ENCODE results near the gene CRYBG3.

Gene CRYBG3

DNA sequence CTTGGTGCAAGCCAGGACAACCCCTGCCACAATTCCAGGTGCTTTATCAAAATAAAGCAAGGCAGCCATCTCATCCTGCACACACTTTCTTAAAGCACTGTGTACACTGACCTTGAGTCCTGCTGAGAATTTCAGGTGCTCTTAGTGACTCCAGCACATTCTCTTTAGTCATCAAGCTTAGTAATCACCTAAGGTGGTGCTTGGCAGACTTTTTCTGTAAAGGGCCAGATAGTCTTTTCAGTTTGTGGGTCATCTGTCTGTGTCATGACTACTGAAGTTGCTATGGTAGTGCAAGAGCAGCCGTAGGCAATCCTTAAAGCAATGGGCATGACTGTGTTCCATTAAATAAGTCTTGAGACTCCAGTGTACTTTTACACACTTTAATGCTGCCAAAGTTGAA, 114.0 kb downstream of the CRYBG3 start:
- no peak for FAIRE-seq
- no peak for DNase-seq (ENCODE audit: extremely low spot score, insufficient read length, low read depth)

DNA sequence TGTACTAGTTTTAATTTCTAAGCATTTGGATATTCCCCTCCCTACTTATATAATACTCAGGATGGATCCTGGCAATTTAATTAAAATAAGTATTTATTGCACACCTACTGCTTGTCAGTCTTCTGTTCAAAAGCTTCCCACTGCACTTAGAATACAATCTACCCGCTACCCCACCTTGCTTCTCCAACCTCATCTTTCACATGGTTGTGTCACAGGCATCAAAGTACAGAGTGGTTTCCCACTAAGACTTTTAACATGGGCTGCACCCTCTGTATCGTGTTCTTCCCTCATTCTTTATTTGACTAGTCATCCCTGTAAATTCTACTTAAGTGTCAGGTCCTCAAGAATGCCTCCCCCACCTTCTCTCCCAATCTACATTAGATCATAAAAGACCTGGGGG, 115.4 kb downstream of the CRYBG3 start:
- no peak for FAIRE-seq
- DNase-seq (ENCODE audit: extremely low spot score, insufficient read length, low read depth) = no peak

DNA sequence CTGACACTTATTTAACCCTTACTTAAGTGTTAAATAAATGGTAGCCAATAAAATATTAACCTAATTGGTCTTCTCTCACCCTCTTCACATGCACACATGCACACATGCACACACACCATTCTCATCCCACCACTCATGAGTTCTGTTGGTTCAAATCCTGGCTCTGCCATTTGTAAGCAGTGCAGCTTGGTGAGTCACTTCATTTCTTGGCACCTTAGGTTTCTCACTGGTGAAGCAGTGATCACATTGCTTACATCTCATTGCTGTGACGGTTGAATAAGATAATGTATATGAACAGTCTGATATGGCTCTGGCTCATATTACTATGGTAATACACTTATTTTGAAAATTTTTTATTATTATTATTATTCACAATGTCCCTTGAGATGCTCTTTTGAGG, 116.6 kb downstream of the CRYBG3 start:
- no peak for FAIRE-seq

DNA sequence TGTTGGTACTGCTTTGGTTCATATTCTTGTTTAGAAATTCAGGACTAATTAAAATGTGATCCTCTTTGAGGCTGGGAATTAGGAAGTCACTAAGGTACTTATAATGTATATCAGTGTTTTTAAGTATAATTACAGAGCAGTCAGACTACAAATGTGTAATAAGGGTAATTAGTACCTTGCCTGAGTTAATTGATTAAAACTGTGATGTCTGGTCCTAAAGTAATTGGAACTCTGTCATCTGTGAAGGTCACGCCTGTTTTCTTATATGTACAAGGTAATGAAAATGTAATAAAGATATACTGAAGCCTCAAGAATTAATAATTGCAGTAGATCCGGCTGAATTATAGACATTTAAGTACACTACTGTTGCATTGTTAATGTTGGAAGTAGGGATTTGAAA, 117.6 kb downstream of the CRYBG3 start:
- no peak for DNase-seq (ENCODE audit: extremely low spot score, insufficient read length, low read depth)
- FAIRE-seq = no peak

More for the DNA sequence above, 116.6 kb downstream of the CRYBG3 start:
- no peak for DNase-seq (ENCODE audit: extremely low spot score, insufficient read length, low read depth)

DNA sequence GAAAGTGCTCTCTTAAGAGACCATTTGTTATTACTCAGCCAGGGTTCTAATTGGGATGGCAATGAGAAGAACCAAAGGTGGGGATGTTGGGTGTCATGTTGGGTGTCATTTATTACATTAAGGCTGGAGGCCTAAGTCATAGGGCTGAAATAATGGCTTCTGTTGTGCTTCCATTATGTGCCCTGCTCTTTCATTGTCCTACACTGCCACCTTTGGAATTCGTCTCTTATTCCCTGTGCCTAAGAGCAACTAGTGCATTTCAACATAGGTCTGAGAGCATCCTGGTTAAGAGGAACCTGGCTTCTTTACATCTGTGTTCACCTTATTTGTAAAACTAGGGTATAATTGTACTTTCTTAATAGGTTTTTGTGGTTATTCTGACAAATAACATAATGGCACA, 118.2 kb downstream of the CRYBG3 start:
- DNase-seq (ENCODE audit: extremely low spot score, insufficient read length, low read depth) (no peak), FAIRE-seq (no peak)

DNA sequence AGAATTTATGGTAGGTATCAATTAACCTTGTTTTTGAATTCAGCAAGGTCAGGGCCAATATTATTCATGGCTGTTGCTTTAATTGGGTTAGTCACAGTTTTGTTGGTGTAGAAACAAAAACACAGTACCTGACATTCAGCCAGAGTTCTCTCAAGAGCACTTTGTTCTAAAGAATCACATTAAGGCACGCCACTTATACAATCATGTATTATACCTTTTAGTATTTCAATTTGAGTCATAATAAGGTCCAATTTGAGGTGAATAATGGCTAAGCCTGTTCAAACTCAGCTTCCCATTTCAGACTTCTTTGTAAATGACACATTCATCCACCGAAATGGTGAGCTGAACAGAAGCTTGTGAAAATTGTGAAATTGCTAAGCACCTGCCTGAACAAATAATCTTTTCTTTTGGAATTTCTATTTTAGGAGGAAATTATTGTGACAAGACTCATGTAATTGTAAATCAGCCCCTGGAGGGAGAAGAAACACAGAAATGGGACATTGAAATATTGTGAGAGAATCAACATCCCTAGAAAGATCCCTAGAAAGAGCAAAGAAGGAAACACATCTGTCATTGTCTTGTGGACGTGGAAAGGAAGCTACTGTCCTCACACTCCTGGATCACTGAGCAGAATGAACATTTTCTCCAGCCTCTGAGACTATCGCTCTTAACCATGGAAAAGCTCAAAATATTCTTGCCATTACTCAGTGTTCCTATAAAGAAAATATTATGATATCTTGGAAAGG, 121.2 kb downstream of the CRYBG3 start:
- FAIRE-seq = no peak

DNA sequence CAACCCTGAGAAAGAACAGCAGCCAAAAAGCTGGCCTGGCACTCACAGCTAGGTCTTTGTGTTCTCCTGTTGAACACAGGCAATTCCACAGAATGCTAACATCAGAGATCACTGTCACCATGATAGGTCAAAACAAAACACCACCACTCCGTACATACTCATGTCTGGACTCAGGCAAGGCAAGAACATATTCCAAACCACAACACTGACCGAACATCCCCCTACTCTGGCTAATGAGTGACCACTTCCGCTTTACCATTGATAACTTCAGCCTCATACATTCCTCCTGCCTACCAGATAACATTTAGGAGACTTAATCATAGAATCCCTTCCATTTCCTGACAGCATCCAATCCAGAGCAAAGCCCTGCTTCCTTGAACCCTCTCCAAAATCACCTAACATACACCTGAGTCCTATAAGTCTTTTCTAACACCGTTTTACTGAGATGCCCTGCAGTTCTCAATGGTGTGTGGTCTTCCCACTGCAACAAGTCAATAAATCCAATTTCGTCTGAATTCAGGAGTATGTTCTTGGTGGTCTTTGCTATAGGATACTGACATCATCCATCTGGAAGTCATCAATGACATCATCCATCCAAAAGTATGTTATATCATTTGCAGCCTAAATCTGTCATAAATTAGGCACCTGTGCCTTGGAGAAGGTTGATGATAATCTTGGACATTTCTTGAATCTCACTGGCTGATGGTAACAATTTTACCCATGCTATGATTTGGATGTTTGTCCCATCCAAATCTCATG, 126.7 kb downstream of the CRYBG3 start:
- no peak for FAIRE-seq

More for the DNA sequence above, 121.2 kb downstream of the CRYBG3 start:
- no peak for DNase-seq (ENCODE audit: extremely low spot score, insufficient read length, low read depth)

DNA sequence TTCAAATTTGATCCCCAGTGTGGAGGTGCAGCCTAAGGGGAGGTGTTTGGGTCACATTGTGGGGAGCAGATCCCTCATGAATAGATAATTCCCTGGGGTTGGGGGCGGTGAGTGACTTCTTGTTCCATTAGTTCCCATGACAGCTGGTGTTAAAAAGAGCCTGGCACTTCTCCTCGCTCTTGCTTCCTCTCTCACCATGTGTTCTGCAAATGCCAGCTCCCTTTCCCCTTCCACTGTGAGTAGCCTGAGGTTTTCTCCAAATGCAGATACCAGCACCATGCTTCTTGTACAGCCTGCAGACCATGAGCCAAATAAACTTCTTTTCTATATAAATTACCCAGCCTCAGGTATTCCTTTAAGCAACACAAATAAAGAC, 127.3 kb downstream of the CRYBG3 start:
- no peak for FAIRE-seq

More for the DNA sequence above, 126.7 kb downstream of the CRYBG3 start:
- DNase-seq (ENCODE audit: extremely low spot score, insufficient read length, low read depth) = no peak

DNA sequence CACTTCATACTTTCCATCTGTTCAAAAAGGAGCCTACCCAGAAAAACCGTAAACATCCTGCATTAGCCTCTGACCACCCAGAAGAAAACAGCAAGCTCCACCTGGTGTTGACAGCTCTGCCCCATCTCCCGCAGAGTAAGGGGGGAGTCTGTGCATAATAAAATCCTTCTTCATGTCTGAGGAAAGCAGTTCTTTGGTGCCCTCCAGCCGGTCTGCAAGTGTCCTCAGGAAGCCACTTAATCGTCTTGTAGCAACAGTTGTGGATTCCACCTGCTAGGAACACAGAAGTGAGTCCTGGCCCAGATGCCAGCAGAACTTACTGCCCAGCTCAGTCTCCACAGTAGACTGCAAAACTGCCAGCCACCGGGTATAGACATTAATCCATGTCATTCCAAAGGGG, 127.9 kb downstream of the CRYBG3 start:
- DNase-seq (ENCODE audit: extremely low spot score, insufficient read length, low read depth) = no peak
- no peak for FAIRE-seq

More for the DNA sequence above, 127.3 kb downstream of the CRYBG3 start:
- DNase-seq (ENCODE audit: extremely low spot score, insufficient read length, low read depth) = no peak

DNA sequence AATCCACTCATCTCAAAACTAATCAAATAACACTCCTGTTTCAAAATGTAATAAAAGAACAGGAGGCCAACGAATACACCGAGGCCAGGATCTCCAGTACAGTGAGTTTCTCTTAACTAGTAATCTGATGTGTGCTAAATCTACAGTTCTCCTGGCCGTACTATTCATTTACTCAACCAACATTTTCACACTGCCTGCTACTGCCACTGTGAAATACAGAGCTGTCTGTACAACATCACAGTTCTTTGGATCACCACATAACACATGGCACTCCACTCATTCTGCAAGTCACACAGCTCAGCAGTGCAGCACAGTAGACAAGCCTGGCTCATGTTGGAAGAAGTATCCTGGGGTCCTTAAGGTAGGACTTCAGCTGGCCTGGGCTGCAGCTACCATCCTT, 128.5 kb downstream of the CRYBG3 start:
- FAIRE-seq (no peak), DNase-seq (ENCODE audit: extremely low spot score, insufficient read length, low read depth) (no peak)

DNA sequence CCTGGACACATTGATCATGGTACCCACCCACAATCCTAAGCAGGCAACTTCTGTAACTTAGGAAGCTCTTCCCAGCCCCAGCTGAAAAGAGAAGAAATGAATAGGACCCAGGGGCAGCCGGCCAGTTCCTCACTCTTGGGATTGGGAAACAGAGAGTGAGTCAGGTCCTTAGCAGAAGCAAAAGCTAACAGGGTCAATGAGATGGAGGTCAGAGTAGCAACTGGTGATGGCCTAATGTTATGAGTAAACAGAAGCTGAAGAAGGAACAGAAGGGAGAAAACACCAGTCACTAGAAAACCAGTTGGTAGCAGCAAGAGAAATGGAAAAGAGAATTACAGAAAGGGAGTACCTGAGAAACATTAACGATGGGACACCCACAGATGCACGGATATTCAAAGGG, 130.5 kb downstream of the CRYBG3 start:
- FAIRE-seq = no peak
- DNase-seq (ENCODE audit: extremely low spot score, insufficient read length, low read depth) = no peak

DNA sequence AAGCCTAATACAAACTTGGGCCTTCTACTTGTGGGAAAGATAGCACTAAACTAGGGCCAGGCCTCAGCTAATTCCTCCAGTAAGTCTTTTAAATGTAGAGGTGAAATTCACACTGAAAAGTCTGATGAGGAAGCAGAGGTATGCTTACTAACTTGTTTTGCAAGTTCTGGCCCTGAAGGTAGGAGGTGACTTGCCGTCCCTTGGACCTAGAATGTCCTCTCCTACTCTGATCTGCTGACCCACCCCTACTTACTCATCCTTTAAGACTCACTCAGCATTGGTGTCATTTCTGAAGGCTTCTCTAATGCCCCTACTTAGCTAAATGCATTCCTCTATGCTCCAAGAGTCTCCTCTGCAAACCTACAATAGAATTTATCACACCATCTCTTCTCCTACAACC, 131.1 kb downstream of the CRYBG3 start:
- DNase-seq (ENCODE audit: extremely low spot score, insufficient read length, low read depth) (no peak), FAIRE-seq (no peak)

DNA sequence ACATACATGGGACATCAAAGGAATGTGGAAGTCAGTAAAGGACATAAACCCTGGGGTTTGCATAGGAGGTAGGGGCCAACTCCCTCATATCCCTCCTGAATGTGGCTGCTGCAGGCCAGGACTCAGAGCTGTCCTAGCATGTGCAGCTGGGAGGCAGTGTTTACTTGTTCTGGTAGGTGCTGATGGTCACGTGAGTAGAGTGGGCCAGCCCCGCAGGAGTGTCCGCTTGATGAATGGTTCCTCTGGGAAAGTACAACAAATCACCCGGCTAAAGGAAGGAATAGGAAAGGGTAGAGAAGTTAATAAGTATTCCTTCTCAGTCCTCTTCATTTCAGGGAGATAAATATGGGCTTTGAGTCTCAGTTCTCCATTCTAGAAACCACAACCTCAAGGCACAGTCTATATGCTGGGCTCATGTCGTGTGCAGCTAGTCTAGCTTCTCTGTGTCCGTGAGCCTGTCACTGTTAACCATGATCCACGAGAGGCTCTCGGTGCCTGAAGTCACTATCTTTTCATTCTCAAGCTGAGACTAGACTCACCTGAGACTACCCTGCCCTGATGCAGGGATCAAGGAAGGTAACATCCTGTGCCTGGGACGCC, 132.5 kb downstream of the CRYBG3 start:
- DNase-seq (ENCODE audit: extremely low spot score, insufficient read length, low read depth) (no peak), FAIRE-seq (no peak)

DNA sequence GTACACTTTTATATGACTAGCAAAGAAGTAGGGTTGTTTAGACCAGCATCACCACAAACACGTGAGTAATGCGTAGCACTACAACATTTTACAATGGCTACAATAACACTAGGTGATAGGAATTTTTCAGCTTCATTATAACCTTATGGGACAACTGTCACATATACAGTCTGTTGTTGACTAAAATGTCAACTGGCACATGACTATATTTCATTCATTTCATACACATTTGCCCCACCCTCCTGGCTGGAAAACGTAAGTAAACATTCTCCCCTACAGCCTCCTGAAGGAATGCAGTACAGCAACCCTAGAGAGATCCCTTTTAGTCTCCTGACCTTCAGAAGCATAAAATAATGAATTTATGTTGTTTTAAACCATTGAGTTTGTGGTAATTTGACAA, 134.2 kb downstream of the CRYBG3 start:
- no peak for FAIRE-seq
- no peak for DNase-seq (ENCODE audit: extremely low spot score, insufficient read length, low read depth)

DNA sequence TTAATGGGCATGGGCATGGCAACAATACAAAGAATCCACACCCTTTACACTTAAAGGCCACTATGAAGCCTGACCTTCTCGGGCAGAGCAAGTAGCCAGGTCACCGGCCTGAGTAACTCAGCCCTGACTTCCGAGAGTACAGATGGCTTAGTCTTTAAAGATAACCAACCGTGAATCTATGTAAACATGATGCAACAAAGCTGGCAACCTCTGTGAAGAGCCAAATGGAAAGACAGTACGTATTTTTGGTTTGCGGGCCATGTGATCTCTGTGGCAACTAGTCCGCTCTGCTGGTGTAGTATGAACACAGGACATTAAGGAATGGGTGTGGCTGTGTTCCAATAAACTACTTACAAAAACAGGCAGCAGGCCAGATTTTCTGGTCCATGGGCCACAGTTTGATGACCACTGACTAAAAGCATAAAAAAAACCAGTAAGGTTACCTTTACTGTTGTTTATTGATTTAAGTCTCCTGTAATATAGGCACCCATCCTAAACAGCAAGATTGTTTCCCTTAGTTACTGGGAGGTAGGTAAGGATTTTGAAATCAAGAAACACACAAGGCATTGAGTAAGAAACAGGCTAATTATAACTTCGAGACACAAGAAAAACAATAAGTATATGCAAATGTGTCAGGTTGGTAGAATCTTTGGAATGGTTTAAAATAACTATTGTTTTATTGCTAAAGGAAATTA, 136.0 kb downstream of the CRYBG3 start:
- no peak for FAIRE-seq
- DNase-seq (ENCODE audit: extremely low spot score, insufficient read length, low read depth) = no peak

DNA sequence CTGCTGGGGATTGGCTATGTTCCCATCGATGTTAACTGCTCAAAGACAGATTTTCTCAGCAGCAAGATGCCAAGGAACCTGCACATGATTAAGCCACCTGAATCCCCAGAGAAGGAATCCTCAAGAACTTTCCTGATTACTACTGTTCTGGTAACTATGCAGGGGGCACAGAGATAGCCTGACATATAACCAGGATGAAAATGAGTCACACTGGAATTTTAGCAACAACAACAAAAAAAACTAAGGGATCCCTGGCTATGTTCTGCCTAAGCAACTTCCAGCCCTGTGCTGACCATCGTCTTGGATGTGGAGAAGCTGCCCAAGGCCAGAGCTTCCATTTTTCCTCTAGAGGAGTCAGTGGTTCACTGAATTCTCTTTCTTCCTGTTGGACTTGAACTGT, 136.6 kb downstream of the CRYBG3 start:
- DNase-seq (ENCODE audit: extremely low spot score, insufficient read length, low read depth) (no peak), FAIRE-seq (no peak)

DNA sequence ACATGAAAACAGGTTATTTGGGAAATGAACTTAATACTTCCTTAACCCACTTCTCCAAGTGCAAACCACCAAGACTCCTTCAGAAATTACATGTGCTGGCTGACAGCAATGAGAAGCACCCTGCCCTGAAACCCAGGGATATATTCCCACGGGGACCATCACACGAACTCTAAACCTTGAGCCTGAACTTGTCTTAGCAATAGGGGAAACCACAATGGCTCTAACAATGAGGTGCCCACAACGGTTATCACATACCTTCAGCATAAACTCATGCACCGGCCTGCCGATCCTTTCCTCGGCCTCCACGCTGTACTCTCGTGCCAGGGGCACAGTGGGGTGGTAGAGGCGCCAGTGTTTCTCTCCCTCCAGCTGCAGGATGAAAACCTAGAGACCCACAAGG, 137.0 kb downstream of the CRYBG3 start:
- FAIRE-seq = no peak
- no peak for DNase-seq (ENCODE audit: extremely low spot score, insufficient read length, low read depth)

DNA sequence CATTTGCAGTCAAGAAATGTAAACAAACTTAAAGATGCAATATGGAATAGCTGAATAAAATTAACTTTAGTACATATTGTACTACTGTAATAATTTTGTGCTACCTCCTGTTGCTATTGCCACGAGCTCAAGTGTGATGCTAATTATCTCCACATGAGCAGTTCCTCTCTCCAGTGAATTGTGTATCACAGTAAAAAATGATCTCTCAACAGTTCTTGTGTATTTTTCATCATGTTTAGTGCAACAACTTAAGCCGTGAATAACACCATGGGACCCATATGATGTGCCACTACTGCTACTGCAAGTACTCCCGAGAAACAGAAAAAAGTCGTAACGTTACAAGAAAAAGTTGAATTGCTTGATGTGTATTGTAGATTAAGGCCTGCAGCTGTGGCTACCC, 138.1 kb downstream of the CRYBG3 start:
- FAIRE-seq = no peak
- no peak for DNase-seq (ENCODE audit: extremely low spot score, insufficient read length, low read depth)

DNA sequence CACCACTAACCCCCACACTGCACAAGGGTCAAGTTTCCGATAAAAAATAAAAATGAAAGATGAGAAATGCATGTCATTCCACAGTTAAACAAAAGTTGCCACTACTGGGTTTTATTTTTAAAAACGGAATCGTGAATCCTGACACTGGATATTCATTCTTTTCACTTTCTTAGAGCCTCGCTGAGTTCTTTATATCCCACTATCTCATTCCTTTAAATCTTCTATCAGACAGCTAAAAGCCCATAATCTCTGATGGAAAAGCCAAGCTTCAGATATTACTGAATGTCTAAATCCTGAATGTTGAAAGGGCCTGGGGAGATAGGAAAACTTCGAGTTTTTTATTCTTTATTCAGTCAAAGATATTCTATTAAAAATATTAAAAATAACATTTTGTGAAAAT, 138.7 kb downstream of the CRYBG3 start:
- FAIRE-seq = no peak
- no peak for DNase-seq (ENCODE audit: extremely low spot score, insufficient read length, low read depth)

DNA sequence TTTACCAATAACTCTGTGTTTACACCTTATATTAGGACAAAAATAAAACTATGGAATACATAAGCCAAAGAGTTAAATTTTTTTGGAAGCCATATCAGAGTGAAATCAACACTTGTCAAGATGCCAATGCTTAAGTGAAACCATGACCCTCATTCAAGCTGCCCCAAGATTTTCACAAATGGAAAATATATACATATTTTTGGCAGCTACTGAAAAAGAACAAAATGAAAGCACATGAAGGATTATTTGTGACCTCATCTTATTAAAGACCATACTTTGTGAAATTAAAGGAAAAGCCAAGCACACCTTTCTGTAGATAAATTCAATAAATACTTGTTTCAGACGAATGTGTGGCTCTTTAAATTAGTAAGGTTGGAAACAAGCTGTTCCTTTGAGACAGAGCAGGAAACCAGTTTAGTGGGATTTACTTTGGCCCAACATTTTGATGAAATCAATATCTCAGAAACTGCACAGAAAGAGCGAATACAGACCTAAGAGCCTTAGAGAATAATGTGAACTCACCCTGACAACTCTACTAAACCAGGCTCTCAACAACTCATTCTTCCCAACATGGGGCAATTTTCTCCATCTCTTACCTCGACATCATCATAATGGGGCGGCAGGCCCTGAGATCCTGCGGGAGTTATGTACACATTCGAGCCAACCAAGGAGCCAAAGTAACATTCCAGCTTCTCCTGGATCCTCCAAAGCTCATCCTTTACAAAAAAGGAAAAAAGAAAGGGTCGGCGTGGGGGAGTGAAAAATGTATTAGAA, 139.4 kb downstream of the CRYBG3 start:
- DNase-seq (ENCODE audit: extremely low spot score, insufficient read length, low read depth) (no peak), FAIRE-seq (no peak)

Measured in GM18507 (cell line).